Measurements from ENCODE around the gene MLIP.

MLIP gene

GRCh38 chr6:54096811-54097210 lies 14.4 kb upstream of the MLIP start:
- no peak for DNase-seq

GRCh38 chr6:54097753-54098152 lies 13.5 kb upstream of the MLIP start:
- DNase-seq, result no peak

DNA sequence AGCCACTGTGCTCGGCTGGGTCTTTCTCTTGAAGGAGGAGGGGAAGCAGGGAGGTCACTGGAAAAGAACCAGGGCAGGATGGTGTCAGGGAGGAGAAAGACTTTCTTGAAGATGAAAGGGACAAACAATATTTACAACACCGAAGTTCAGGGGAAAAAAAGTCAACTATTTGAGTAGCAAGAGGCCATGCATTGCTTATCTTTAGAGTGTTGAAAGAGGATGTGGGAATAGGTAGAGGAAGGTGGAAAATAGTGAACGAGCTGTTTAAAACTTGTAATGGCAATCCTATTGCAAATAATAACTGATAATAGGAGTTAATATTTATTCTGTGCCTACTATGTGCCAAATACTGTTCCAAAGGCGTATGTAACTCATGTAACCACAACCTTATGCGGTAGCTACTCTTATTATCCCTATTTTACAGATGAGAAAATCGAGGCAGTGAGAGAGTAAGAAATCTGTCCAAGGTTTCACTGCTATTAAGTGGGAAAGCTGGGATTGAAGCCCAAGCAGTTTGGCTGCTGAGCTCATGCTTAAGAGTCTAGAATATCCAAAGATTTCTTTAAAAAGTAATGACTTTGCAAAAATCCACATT lies 12.7 kb upstream of the MLIP start:
- no peak for DNase-seq

- no peak for DNase-seq
Observed at GRCh38 chr6:54099225-54099624, 12.0 kb upstream of the MLIP start.

DNA sequence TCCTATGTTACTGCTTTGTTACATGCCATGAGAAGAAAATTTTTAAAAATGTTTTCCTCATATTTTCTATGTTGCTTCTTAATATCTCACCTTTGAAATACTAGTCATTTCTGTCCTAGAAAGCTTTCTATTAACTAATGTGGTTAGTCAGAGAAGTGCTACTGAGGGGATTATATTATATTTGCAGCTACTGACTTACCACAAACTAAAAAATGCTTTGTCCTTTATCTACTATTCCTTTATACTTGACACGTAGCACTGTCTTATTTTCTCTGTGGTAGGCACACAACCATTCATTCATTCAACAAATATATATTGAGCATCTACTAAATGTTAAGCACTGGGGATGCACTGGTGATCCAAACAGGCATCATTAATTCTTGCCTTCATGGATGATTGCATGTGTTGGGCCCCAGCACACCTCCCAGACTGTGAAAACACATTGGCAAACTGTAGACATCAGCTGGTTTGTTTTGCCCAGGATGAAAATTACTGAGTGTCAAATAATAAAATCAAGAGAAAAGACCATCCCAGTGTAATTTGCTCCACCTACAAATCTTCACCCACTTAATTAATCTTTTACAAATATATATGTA lies 10.7 kb upstream of the MLIP start:
- DNase-seq, result no peak

- DNase-seq, result no peak
Observed at GRCh38 chr6:54102238-54102637, 9.0 kb upstream of the MLIP start.

DNA sequence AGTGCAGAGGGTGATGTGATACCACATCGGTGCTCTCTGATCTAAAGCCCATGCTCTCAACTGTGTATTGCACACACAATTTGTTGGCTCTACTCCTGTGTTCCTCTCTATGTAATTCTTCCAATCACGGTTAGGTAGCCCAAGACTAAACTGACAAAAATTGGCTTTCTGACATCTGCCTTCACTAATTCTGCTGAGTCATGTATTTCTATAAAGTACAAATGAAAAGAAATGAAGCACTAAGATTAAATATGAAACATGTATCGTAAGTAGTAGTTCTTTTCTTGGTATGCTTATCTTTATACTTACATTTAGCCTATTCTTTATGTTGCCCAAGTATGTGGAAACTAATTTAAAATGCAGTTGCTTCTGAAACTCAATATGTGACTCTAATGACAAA lies 7.7 kb upstream of the MLIP start:
- DNase-seq, result no peak

- DNase-seq, result no peak
Observed at GRCh38 chr6:54106727-54107126, 4.5 kb upstream of the MLIP start.

DNA sequence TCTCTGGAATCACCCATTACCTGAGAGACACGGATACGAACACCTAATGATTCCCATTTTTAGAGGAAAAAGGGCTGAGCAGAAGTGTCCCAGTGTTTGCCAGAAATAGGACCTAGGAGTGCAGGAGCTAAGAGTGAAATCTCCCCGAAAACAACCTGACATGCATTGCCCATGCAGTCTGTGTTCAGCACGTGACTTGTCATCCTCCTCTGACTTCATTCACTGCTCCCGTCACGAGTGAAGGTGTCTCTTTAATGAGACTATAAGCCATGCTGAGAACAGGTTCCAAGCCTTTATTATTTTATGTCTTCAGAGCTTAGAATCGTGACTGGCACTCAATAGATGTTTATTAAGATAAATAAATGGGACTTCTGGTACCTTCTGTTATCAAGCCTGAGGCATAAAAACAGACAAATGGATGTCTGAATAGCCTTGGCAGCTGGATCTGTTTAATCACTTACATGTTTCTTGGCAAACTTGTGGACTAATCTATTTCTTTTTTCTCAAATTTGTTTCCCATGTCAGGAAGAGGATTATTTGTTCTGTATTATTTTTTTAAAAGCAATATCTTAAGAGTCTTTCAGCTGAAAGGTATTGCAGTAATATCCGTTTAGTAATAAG lies 3.7 kb upstream of the MLIP start:
- no peak for DNase-seq

DNA sequence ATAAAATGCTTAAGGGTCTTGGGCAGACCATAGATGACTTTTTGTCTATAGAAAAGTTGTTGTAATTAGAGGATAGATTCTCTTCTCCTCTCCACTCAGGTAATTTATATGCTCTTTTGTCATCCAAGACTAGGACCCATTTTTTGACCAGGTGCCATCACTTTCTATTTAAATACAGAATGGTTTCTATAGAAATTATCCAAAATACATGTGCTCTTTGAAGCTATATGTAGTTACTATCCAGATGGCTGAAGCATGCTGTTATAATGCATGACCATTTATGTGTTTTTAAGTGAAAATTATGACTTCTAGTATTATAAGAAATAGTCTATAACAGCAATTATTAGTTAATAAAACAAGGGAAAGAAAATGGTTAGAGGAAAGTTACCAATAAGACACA lies 3.0 kb upstream of the MLIP start:
- DNase-seq, result no peak

- DNase-seq, result no peak
Observed at GRCh38 chr6:54109586-54109985, 1.7 kb upstream of the MLIP start.

DNA sequence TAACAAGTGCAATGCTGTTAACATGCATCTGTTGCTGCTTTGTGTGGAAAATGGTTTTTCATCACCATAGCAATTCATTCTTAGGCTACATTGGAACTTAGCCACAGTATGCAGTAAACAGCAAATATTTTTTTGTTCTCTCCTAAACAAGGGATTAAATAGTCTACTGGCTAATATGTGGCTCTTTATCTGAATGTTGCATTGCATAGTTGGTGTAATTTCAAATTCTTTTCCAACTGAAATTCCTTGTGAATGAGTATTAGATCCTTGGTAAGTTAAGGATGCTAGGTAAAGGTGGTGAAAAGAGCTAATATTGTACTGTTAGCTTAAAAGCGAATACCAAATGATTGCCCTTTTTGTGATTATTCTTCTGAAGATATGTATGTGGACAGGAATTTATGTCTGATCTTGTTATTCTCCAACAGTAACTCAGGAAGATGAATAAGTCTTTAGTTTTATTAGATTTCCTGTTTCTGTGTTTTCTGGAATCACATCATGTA lies 958 bp downstream of the MLIP start:
- DNase-seq, result no peak

- DNase-seq, result no peak
Observed at GRCh38 chr6:54114991-54115390, 3.7 kb downstream of the MLIP start.

DNA sequence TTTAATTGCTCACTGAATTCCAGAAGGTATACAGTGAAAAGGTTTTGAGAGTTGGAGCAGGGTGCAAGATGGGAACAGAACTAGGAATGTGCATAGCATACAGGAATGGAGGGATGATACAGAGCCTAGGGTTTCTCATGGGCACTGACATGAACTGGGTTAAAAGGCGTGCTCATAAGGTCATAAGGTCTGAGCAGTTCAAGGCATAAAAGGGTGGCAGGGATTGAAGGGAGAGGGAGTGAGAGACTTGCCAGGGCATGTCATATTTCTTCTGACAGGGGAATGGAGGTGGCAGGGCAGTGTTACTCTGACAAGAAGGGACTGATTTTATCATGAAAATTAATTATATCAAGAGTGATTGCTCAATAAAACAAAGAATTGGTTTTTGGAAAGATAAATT lies 4.7 kb downstream of the MLIP start:
- DNase-seq, result no peak

- no peak for DNase-seq
Observed at GRCh38 chr6:54118117-54118516, 6.9 kb downstream of the MLIP start.

DNA sequence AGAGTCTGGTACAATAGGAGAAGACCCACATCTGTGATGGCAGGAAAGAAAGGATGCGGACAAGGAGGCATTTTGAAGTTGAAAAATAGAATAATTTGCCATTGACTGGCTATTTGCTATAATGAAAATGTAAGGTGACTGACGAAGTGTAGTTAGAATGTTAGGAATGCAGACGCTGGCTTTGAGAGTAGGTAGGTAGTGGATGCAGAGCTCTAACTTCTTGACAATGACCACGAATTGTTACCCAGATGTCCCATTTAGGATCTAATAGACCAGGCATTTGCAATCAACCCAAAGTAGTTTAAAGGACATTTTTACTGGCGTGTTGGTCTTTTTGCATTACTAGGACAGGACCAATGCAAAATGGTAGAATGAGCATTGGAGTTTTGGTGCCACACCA lies 14.2 kb downstream of the MLIP start:
- DNase-seq, result no peak

- DNase-seq, result no peak
Observed at GRCh38 chr6:54130179-54130578, 18.9 kb downstream of the MLIP start.

- no peak for DNase-seq
Observed at GRCh38 chr6:54132587-54132986, 21.3 kb downstream of the MLIP start.

GRCh38 chr6:54133186-54133585 lies 21.9 kb downstream of the MLIP start:
- DNase-seq, result no peak

GRCh38 chr6:54134935-54135334 lies 23.7 kb downstream of the MLIP start:
- no peak for DNase-seq

- no peak for DNase-seq
Observed at GRCh38 chr6:54135665-54136369, 24.6 kb downstream of the MLIP start.

- no peak for DNase-seq
Observed at GRCh38 chr6:54138795-54139194, 27.6 kb downstream of the MLIP start.

- DNase-seq, result no peak
Observed at GRCh38 chr6:54140811-54141210, 29.6 kb downstream of the MLIP start.

- no peak for DNase-seq
Observed at GRCh38 chr6:54142889-54143519, 31.8 kb downstream of the MLIP start.
